ENCODE results near the gene MOGAT3. TPM values are rescaled to one million over a fixed set of nuclear protein-coding genes. Genes with fewer than 3 reads are reported as not detected.

MOGAT3 gene
- total and polyA plus RNA-seq, 9 of the 15 experiments (the other 6 are each of a cell fraction or from before 2014, with no cell fraction given), result 0.07 to 0.17 (median 0.13) TPM; not detected in 6

DNA sequence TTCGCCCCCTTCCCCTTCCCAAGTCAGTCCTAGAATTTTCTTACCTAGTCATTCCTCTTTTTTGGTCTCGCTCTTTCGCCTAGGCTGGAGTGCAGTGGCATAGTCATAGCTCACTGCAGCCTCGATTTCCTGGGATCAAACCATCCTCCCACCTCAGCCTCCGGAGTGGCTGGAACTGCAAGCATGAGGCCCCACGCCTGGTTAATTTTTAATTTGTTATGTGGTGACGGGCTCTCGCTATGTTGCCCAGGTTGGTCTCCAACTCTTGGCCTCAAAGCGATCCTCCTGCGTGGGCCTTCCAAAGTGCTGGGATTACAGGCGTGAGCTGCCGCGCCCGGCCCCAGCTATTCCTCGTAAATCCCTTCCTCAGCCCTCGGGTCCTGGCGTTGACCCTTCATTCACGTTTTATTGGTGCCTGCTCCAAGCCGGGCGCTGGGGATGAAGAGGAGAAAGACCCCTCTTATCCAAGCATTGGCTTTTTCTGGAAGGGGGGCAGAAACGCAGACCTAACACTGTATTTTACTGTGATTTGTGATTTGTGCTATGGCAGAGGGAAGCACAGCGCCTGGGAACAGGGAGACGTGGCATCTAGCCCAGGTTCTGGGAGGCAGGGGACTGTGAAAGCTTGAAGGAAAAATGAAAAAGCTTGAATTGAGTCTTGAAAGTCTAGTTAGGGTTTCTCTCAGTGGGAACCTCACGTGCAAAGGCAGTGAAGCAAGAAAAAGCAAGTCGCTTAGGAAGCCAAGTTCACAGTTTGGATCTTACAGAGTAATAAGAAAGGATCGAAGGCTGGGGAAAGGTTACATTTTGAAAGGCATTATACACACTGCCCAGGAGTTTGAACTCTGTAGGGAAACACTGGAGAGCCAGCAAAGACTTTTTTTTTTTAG lies 17.6 kb upstream of the MOGAT3 start (continued):
- TF ChIP-seq, protein P1, sequence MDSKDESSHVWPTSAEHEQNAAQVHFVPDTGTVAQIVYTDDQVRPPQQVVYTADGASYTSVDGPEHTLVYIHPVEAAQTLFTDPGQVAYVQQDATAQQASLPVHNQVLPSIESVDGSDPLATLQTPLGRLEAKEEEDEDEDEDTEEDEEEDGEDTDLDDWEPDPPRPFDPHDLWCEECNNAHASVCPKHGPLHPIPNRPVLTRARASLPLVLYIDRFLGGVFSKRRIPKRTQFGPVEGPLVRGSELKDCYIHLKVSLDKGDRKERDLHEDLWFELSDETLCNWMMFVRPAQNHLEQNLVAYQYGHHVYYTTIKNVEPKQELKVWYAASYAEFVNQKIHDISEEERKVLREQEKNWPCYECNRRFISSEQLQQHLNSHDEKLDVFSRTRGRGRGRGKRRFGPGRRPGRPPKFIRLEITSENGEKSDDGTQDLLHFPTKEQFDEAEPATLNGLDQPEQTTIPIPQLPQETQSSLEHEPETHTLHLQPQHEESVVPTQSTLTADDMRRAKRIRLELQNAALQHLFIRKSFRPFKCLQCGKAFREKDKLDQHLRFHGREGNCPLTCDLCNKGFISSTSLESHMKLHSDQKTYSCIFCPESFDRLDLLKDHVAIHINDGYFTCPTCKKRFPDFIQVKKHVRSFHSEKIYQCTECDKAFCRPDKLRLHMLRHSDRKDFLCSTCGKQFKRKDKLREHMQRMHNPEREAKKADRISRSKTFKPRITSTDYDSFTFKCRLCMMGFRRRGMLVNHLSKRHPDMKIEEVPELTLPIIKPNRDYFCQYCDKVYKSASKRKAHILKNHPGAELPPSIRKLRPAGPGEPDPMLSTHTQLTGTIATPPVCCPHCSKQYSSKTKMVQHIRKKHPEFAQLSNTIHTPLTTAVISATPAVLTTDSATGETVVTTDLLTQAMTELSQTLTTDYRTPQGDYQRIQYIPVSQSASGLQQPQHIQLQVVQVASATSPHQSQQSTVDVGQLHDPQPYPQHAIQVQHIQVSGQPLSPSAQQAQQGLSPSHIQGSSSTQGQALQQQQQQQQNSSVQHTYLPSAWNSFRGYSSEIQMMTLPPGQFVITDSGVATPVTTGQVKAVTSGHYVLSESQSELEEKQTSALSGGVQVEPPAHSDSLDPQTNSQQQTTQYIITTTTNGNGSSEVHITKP (IDR thresholded peaks at IDR 0.05; ENCODE audit: partially characterized antibody), result peak; percentile 23
- TF ChIP-seq POLR2B (IDR thresholded peaks at IDR 0.05; ENCODE audit: low read depth, partially characterized antibody) (no peak), PHF8 (IDR thresholded peaks at IDR 0.05; ENCODE audit: borderline replicate concordance, low read length) (peak; percentile 44; the same call in 1 of the 2 replicates), LCOR (CRISPR knock-in tag; IDR thresholded peaks at IDR 0.05) (0 out of 2 replicates have a peak, but pooled peaks have one; percentile 32), ZNF197 (CRISPR knock-in tag; IDR thresholded peaks at IDR 0.05; ENCODE audit: low read depth) (0 out of 2 replicates have a peak, but pooled peaks have one; percentile 24), SMARCA5 (IDR thresholded peaks at IDR 0.05) (no peak), LARP7 (IDR thresholded peaks at IDR 0.05) (0 out of 2 replicates have a peak, but pooled peaks have one; percentile 60), CREM (IDR thresholded peaks at IDR 0.05; ENCODE audit: low read depth) (no peak), TAF1 (IDR thresholded peaks at IDR 0.05; ENCODE audit: control insufficient read depth, extremely low read depth, insufficient read depth, low read length, severe bottlenecking) (peak; percentile 18), SRF (CRISPR knock-in tag; IDR thresholded peaks at IDR 0.05) (no peak), BCL6 (CRISPR knock-in tag; IDR thresholded peaks at IDR 0.05) (no peak), XRCC4 (IDR thresholded peaks at IDR 0.05; ENCODE audit: extremely low read depth, insufficient read depth, insufficient read length) (no peak), ZNF561 (CRISPR knock-in tag; conservative IDR thresholded peaks at IDR 0.05) (no peak)
- TF ChIP-seq, protein P2, sequence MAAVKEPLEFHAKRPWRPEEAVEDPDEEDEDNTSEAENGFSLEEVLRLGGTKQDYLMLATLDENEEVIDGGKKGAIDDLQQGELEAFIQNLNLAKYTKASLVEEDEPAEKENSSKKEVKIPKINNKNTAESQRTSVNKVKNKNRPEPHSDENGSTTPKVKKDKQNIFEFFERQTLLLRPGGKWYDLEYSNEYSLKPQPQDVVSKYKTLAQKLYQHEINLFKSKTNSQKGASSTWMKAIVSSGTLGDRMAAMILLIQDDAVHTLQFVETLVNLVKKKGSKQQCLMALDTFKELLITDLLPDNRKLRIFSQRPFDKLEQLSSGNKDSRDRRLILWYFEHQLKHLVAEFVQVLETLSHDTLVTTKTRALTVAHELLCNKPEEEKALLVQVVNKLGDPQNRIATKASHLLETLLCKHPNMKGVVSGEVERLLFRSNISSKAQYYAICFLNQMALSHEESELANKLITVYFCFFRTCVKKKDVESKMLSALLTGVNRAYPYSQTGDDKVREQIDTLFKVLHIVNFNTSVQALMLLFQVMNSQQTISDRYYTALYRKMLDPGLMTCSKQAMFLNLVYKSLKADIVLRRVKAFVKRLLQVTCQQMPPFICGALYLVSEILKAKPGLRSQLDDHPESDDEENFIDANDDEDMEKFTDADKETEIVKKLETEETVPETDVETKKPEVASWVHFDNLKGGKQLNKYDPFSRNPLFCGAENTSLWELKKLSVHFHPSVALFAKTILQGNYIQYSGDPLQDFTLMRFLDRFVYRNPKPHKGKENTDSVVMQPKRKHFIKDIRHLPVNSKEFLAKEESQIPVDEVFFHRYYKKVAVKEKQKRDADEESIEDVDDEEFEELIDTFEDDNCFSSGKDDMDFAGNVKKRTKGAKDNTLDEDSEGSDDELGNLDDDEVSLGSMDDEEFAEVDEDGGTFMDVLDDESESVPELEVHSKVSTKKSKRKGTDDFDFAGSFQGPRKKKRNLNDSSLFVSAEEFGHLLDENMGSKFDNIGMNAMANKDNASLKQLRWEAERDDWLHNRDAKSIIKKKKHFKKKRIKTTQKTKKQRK (IDR thresholded peaks at IDR 0.05; ENCODE audit: borderline replicate concordance, low read depth, low read length), result no peak
- TF ChIP-seq, protein P3, sequence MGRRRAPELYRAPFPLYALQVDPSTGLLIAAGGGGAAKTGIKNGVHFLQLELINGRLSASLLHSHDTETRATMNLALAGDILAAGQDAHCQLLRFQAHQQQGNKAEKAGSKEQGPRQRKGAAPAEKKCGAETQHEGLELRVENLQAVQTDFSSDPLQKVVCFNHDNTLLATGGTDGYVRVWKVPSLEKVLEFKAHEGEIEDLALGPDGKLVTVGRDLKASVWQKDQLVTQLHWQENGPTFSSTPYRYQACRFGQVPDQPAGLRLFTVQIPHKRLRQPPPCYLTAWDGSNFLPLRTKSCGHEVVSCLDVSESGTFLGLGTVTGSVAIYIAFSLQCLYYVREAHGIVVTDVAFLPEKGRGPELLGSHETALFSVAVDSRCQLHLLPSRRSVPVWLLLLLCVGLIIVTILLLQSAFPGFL (CRISPR knock-in tag; IDR thresholded peaks at IDR 0.05), result 0 out of 2 replicates have a peak, but pooled peaks have one; percentile 37
- TF ChIP-seq, protein P4, sequence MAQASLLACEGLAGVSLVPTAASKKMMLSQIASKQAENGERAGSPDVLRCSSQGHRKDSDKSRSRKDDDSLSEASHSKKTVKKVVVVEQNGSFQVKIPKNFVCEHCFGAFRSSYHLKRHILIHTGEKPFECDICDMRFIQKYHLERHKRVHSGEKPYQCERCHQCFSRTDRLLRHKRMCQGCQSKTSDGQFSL (CRISPR knock-in tag; IDR thresholded peaks at IDR 0.05), result no peak
- TF ChIP-seq, protein P4 (tag; IDR thresholded peaks at IDR 0.05), result 0 out of 4 replicates have a peak, but pooled peaks of 1 of the 2 experiments have one; percentile 17

Data from K562 (cell line).